BJ (cell line): ENCODE measurements around the gene ZIC4. TPM values are rescaled to one million over a fixed set of nuclear protein-coding genes. Genes with fewer than 3 reads are reported as not detected.

Experiments
- CTCF ChIA-PET: fragments of 350-600 bp; formaldehyde crosslinking; extraction: SDS; loops from one replicate; lab custom pipeline; 2021; ENCODE audit warnings: antibody characterized with exemption, inconsistent platforms; lab: Yijun Ruan, JAX
- POLR2A ChIA-PET: fragments of 300-600 bp; sonication (Branson Sonifier 250); formaldehyde crosslinking; extraction: SDS; loops from one replicate; lab custom pipeline; 2021; ENCODE audit warnings: antibody characterized with exemption; lab: Charles Lee
- DNase-seq: peaks from one replicate; pipeline ENCODE4 v3.0.0-alpha.2; 2011; ENCODE audit warnings: low read depth
- H3K27me3 ChIP-seq: 2 replicates; pipeline ENCODE4 v1.6.0; 2011; ENCODE audit warnings: low read length; ENCODE audit not compliant: control insufficient read depth, insufficient read depth
- H3K36me3 ChIP-seq: 2 replicates; pipeline ENCODE4 v1.5.1; 2011; ENCODE audit warnings: low read length; ENCODE audit not compliant: control insufficient read depth, insufficient read depth
- H3K4me3 ChIP-seq: 2 replicates; pipeline ENCODE4 v1.5.1; 2011; ENCODE audit warnings: low read depth, mild to moderate bottlenecking, control low read depth, low read length
- CTCF ChIP-seq: IDR thresholded peaks from 2 replicates; pipeline ENCODE4 v1.5.1; 2011; ENCODE audit warnings: low read depth, mild to moderate bottlenecking, control low read depth, inconsistent platforms, low read length, moderate library complexity; ENCODE audit not compliant: insufficient read depth
- polyA plus RNA-seq: library from polyadenylated mRNA; depleted of rRNA; stranded (reverse); fragments of >200 nt; gene quantifications from 2 replicates; pipeline ENCODE4 v1.2.3, GENCODE V29; 2011

The ZIC4 gene
- polyA plus RNA-seq, 1 experiment, result 3.2 TPM

GRCh38 chr3:147370349-147370748, 36.0 kb downstream of the ZIC4 start:
- ChIA-PET POLR2A (no interaction called here), CTCF (interaction anchor here (2.2 to 3.3 kb wide), 2 partner anchors 12 to 13 kb away, joined by 8 to 10 read pairs; no protein-coding TSS in a partner anchor)
- Histone ChIP-seq H3K36me3 (no peaks in the 10 kb centered on the region), H3K4me3 (no peak overlapping the region), H3K27me3 (peaks cover 60% of the 10 kb centered on the region)
- DNase-seq, result no peak
- no peak for TF ChIP-seq CTCF

- no peaks in the 10 kb centered on the region for H3K36me3 ChIP-seq
- peaks cover 56% of the 10 kb centered on the region for H3K27me3 ChIP-seq
- no peak for DNase-seq
- CTCF ChIA-PET, result interaction anchor here (1.2 to 3.3 kb wide), 3 partner anchors 13 to 178 kb away, joined by 4 to 10 read pairs (median 8); no protein-coding TSS in a partner anchor
- no peak for TF ChIP-seq CTCF
- no peak overlapping the region for H3K4me3 ChIP-seq
- POLR2A ChIA-PET, result no interaction called here
These were observed 36.7 kb downstream of the ZIC4 start for GRCh38 chr3:147369661-147370123.

GRCh38 chr3:147369231-147369630, 37.1 kb downstream of the ZIC4 start:
- peaks cover 59% of the 10 kb centered on the region for H3K27me3 ChIP-seq
- no peak for TF ChIP-seq CTCF
- no peak overlapping the region for H3K4me3 ChIP-seq
- DNase-seq, result no peak
- ChIA-PET POLR2A (no interaction called here), CTCF (interaction anchor here (1.2 to 3.3 kb wide), 3 partner anchors 12 to 177 kb away, joined by 4 to 10 read pairs (median 8); no protein-coding TSS in a partner anchor)
- no peaks in the 10 kb centered on the region for H3K36me3 ChIP-seq

GRCh38 chr3:147368561-147369221, 37.7 kb downstream of the ZIC4 start:
- ChIA-PET CTCF (interaction anchor here (1.2 to 3.3 kb wide), 3 partner anchors 12 to 177 kb away, joined by 4 to 10 read pairs (median 8); no protein-coding TSS in a partner anchor), POLR2A (no interaction called here)
- H3K27me3 ChIP-seq, result peaks cover 57% of the 10 kb centered on the region

More at GRCh38 chr3:147368561-147369221, 37.7 kb downstream of the ZIC4 start:
- TF ChIP-seq CTCF, result no peak
- Histone ChIP-seq H3K4me3 (no peak overlapping the region), H3K36me3 (no peaks in the 10 kb centered on the region)
- no peak for DNase-seq
